Heart left ventricle (tissue), 13 donors: ENCODE results near the gene UBIAD1.
"Not testable (repeated sequence)": the region's sequence is repeated elsewhere in the genome, so short reads cannot be mapped to it uniquely, and the experiment has no call there.

Experiments
- CTCF ChIP-seq, 12 donors: fragments of 200-600 bp; sonication (generic) in 4 of 12; IDR thresholded peaks; one replicate each; pipeline versions ENCODE4 v1.5.0 to v1.8.0; 2018 to 2022; ENCODE audit warnings: antibody characterized with exemption in 12 of 12, mild to moderate bottlenecking in 5 of 12
- POLR2A ChIP-seq, 2 donors: fragments of 450-650 bp; IDR thresholded peaks; one replicate each; pipeline ENCODE4 v1.6.1; 2017; ENCODE audit warnings: antibody characterized with exemption in 2 of 2, mild to moderate bottlenecking in 2 of 2, moderate library complexity in 2 of 2
- donor health status: ischemic (EF 13 %, LVEDD 7.1; RV severe dilation, severe dysfunction).
- donor health status: DM: no; HTN: yes; CAD: no.
- donor health status: DM: no; HTN: no; CAD: no.
- donor health status: ischemic (EF 25% LVEDD 6.9; RV normal size, moderate dysfunction).
- donor health status: ischemic (EF 25% LVEDD 5.7; RV mildly dilated, moderate dysfunction).
- donor health status: ischemic (EF 35%, LVEDD 5.7; RV mildly dilated, moderate dysfunction).
- donor health status: nonischemic (EF 11% LVEDD 7.7; RV severe dilation, severe dysfunction).
- donor health status: DM: yes; HTN: yes; CAD: no.
- donor health status: PGD.
- donor health status: ischemic (EF 29% LVEDD 5.4; RV normal size, mild dysfunction).
- donor health status: nonischemic (EF 23%, LVEDD 6.1; RV moderate dilation, normal function).

DNA sequence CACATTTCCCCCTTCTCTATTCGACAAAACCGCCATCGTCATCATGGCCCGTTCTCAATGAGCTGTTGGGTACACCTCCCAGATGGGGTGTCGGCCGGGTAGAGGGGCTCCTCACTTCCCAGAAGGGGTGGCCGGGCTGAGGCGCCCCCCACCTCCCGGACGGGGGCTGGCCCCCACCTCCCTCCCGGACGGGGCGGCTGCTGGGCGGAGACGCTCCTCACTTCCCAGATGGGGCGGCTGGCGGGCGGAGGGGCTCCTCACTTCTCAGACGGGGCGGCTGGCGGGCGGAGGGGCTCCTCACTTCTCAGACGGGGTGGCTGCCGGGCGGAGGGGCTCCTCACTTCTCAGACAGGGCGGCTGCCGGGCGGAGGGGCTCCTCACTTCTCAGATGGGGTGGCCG, 32.5 kb downstream of the UBIAD1 start:
- TF ChIP-seq CTCF, POLR2A (IDR thresholded peaks at IDR 0.05): not testable (repeated sequence)
